ENCODE data around the gene MRPL14.

DNA sequence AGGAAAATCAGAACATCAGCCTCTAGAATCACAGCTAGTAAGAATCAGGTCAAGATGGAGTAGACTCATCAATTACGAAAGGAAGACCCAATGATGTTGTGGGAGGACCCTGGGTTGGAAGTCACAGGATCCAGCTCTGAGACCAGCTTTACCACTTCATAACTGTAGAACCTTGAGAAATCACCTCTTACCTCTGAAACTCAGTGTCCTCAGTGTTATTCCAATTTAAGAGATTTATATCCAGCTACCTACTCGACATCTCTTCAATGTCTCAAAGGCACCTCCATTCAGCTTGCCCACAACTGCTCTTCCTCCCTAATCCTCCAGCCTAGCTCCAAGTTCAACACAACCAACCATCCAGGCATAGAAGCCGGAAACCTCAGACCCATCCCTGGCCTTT, 16.3 kb downstream of the MRPL14 start:
- TF ChIP-seq, protein P1, sequence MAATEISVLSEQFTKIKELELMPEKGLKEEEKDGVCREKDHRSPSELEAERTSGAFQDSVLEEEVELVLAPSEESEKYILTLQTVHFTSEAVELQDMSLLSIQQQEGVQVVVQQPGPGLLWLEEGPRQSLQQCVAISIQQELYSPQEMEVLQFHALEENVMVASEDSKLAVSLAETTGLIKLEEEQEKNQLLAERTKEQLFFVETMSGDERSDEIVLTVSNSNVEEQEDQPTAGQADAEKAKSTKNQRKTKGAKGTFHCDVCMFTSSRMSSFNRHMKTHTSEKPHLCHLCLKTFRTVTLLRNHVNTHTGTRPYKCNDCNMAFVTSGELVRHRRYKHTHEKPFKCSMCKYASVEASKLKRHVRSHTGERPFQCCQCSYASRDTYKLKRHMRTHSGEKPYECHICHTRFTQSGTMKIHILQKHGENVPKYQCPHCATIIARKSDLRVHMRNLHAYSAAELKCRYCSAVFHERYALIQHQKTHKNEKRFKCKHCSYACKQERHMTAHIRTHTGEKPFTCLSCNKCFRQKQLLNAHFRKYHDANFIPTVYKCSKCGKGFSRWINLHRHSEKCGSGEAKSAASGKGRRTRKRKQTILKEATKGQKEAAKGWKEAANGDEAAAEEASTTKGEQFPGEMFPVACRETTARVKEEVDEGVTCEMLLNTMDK (IDR thresholded peaks at IDR 0.05; ENCODE audit: borderline replicate concordance, insufficient read depth, low read depth, low read length, poor library complexity, severe bottlenecking): no peak
- TF ChIP-seq MAX (CRISPR knock-in tag; IDR thresholded peaks at IDR 0.05) (no peak), CBX8 (IDR thresholded peaks at IDR 0.05; ENCODE audit: borderline replicate concordance, extremely low read depth, low read depth, low read length, poor library complexity, severe bottlenecking) (no peak), SP1 (CRISPR knock-in tag; IDR thresholded peaks at IDR 0.05) (no peak), HMBOX1 (IDR thresholded peaks at IDR 0.05) (no peak), REST (IDR thresholded peaks at IDR 0.05; ENCODE audit: borderline replicate concordance) (no peak), REST (CRISPR knock-in tag; IDR thresholded peaks at IDR 0.05; ENCODE audit: low read depth) (no peak), USF2 (CRISPR knock-in tag; IDR thresholded peaks at IDR 0.05) (no peak)
- TF ChIP-seq, protein P2, sequence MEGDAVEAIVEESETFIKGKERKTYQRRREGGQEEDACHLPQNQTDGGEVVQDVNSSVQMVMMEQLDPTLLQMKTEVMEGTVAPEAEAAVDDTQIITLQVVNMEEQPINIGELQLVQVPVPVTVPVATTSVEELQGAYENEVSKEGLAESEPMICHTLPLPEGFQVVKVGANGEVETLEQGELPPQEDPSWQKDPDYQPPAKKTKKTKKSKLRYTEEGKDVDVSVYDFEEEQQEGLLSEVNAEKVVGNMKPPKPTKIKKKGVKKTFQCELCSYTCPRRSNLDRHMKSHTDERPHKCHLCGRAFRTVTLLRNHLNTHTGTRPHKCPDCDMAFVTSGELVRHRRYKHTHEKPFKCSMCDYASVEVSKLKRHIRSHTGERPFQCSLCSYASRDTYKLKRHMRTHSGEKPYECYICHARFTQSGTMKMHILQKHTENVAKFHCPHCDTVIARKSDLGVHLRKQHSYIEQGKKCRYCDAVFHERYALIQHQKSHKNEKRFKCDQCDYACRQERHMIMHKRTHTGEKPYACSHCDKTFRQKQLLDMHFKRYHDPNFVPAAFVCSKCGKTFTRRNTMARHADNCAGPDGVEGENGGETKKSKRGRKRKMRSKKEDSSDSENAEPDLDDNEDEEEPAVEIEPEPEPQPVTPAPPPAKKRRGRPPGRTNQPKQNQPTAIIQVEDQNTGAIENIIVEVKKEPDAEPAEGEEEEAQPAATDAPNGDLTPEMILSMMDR (IDR thresholded peaks at IDR 0.05 in 2 of 3, conservative IDR thresholded peaks at IDR 0.05 in 1 of 3; ENCODE audit: insufficient read depth in 2 of 3, low read depth in 1 of 3, low read length in 3 of 3): no peak

Data from K562 (cell line).